ENCODE results near the gene ATP8A1.

DNA sequence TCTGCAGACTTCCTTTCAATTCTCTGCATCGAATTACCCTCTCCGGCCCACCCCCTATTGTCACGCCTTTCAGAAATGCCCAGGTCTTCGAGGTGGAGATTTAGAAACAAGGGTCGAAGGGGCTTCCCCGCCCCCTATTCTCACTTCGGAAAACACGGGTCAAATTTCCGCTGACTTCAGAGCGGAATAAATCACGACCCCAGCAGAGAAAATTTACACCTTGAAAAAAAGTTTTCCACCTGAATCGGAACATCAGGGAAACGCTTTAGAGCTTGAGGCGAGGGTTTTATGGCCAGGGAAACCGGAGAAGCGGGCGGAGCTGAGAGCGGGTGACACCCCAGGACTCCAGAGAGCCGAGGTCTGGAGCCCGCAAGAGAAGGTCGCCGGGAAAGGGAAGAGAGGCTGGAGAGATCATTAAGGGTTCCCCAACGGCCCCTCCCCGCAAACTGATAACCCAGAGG is 258.0 kb downstream of the ATP8A1 start:
- TF ChIP-seq POLR2A (IDR thresholded peaks at IDR 0.05; ENCODE audit: low read depth, low read length) (no peak), BHLHE40 (IDR thresholded peaks at IDR 0.05; ENCODE audit: low read depth, low read length) (no peak), RAD21 (IDR thresholded peaks at IDR 0.05; ENCODE audit: low read length) (no peak), MAZ (IDR thresholded peaks at IDR 0.05; ENCODE audit: borderline replicate concordance, low read depth, low read length) (no peak), RFX5 (IDR thresholded peaks at IDR 0.05; ENCODE audit: low read depth, low read length) (no peak), MAFK (IDR thresholded peaks at IDR 0.05; ENCODE audit: low read depth, low read length) (no peak), CEBPB (IDR thresholded peaks at IDR 0.05; ENCODE audit: low read depth, low read length) (no peak), MXI1 (IDR thresholded peaks at IDR 0.05; ENCODE audit: borderline replicate concordance, low read depth, low read length) (no peak), NFE2L2 (IDR thresholded peaks at IDR 0.05; ENCODE audit: low read depth, low read length) (no peak), CHD1 (IDR thresholded peaks at IDR 0.05; ENCODE audit: low read depth, low read length) (no peak)
- TF ChIP-seq, protein P1, sequence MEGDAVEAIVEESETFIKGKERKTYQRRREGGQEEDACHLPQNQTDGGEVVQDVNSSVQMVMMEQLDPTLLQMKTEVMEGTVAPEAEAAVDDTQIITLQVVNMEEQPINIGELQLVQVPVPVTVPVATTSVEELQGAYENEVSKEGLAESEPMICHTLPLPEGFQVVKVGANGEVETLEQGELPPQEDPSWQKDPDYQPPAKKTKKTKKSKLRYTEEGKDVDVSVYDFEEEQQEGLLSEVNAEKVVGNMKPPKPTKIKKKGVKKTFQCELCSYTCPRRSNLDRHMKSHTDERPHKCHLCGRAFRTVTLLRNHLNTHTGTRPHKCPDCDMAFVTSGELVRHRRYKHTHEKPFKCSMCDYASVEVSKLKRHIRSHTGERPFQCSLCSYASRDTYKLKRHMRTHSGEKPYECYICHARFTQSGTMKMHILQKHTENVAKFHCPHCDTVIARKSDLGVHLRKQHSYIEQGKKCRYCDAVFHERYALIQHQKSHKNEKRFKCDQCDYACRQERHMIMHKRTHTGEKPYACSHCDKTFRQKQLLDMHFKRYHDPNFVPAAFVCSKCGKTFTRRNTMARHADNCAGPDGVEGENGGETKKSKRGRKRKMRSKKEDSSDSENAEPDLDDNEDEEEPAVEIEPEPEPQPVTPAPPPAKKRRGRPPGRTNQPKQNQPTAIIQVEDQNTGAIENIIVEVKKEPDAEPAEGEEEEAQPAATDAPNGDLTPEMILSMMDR (conservative IDR thresholded peaks at IDR 0.05; ENCODE audit: low read depth, low read length), result no peak
- TF ChIP-seq, protein P2, sequence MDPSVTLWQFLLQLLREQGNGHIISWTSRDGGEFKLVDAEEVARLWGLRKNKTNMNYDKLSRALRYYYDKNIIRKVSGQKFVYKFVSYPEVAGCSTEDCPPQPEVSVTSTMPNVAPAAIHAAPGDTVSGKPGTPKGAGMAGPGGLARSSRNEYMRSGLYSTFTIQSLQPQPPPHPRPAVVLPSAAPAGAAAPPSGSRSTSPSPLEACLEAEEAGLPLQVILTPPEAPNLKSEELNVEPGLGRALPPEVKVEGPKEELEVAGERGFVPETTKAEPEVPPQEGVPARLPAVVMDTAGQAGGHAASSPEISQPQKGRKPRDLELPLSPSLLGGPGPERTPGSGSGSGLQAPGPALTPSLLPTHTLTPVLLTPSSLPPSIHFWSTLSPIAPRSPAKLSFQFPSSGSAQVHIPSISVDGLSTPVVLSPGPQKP (IDR thresholded peaks at IDR 0.05; ENCODE audit: borderline replicate concordance, low read depth, low read length), result no peak

All from IMR-90 (cell line).